HCT116 (cell line): ENCODE measurements around the gene ACTR8. TPM values are rescaled to one million over a fixed set of nuclear protein-coding genes. Genes with fewer than 3 reads are reported as not detected.

Source experiments
- ATAC-seq: fragments of 200-7000 bp; cut with Tn5 transposase; 2 replicates; pipeline ENCODE4 v1.9.1; 2020; ENCODE audit warnings: mild to moderate bottlenecking, moderate library complexity
- BruUV-seq: library from RNA; stranded (reverse); fragments of 400-500 nt; replicated peaks from 2 replicates; lab custom pipeline; 2021; lab: Mats Ljungman, UMichigan
- CTCF ChIA-PET: fragments of 300-600 bp; sonication (Branson Sonifier 250); formaldehyde crosslinking; loops from one replicate; lab custom pipeline; 2021; ENCODE audit warnings: antibody characterized with exemption; lab: Charles Lee
- POLR2A ChIA-PET: fragments of 300-600, 350-600 bp; sonication (Branson Sonifier 250); formaldehyde crosslinking; loops from one replicate; lab custom pipeline; 2021; ENCODE audit warnings: antibody characterized with exemption; lab: Charles Lee
- RAD21 ChIA-PET, 2 experiments: fragments of 300-600 bp; sonication (Branson Sonifier 250); formaldehyde crosslinking; loops; one replicate each; lab custom pipeline; 2023; ENCODE audit warnings: low total read pairs in 2 of 2; ENCODE audit not compliant: uncharacterized antibody in 2 of 2, unreplicated experiment in 2 of 2, low non-redundant PET in 1 of 2; lab: Charles Lee
- DNase-seq: peaks from one replicate; pipeline ENCODE4 v3.0.0-alpha.2; 2010; ENCODE audit warnings: low read depth, low spot score
- H2AFZ ChIP-seq: fragments of 200-600 bp; shearing (Covaris generic), sonication (generic); 2 replicates; pipeline ENCODE4 v1.6.1; 2017; ENCODE audit warnings: low read depth, mixed run types, mixed read lengths, antibody characterized with exemption, low read length; ENCODE audit not compliant: poor library complexity, severe bottlenecking
- H3K27ac ChIP-seq: 2 replicates; pipeline ENCODE4 v1.5.1; 2012; ENCODE audit warnings: low read depth, low read length
- H3K27me3 ChIP-seq: fragments of 200-600 bp; sonication (generic); 2 replicates; pipeline ENCODE4 v1.6.1; 2016; ENCODE audit warnings: mixed run types, low read length, mixed read lengths; ENCODE audit not compliant: insufficient read depth
- H3K36me3 ChIP-seq, 2 experiments: fragments of 200-500 bp in 1 of 2; fragments of 200-600 bp in 1 of 2; sonication (Bioruptor generic) in 1 of 2; sonication (generic) in 1 of 2; 2 replicates each; pipeline versions ENCODE4 v1.5.1 to v1.6.1; 2014 to 2016; ENCODE audit warnings: low read length in 2 of 2, inconsistent platforms in 1 of 2, mixed read lengths in 1 of 2, mixed run types in 1 of 2; ENCODE audit not compliant: insufficient read depth in 2 of 2, control insufficient read depth in 1 of 2
- H3K4me1 ChIP-seq, 2 experiments: fragments of 200-600 bp in 1 of 2; sonication (generic) in 1 of 2; 2 replicates each; pipeline versions ENCODE4 v1.5.1 to v1.6.1; 2012 to 2017; ENCODE audit warnings: low read length in 2 of 2, inconsistent platforms in 1 of 2, mild to moderate bottlenecking in 1 of 2, mixed read lengths in 1 of 2, mixed run types in 1 of 2, moderate library complexity in 1 of 2; ENCODE audit not compliant: insufficient read depth in 2 of 2, control insufficient read depth in 1 of 2
- H3K4me2 ChIP-seq: fragments of 200-600 bp; sonication (generic); 2 replicates; pipeline ENCODE4 v1.6.1; 2017; ENCODE audit warnings: mixed run types, low read length, mixed read lengths
- H3K4me3 ChIP-seq, 2 experiments: fragments of 200-600 bp in 1 of 2; sonication (generic) in 1 of 2; replicated peaks in 1 of 2; 2 replicates each; pipeline ENCODE4 v1.5.1; 2011 to 2016; ENCODE audit warnings: low read length in 2 of 2, control low read depth in 1 of 2, low read depth in 1 of 2, mild to moderate bottlenecking in 1 of 2, mixed read lengths in 1 of 2, mixed run types in 1 of 2
- H3K79me2 ChIP-seq: fragments of 200-600 bp; sonication (generic); 2 replicates; pipeline ENCODE4 v1.6.1; 2017; ENCODE audit warnings: mild to moderate bottlenecking, mixed run types, low read length, moderate library complexity, mixed read lengths; ENCODE audit not compliant: insufficient read depth
- H3K9ac ChIP-seq: fragments of 200-600 bp; sonication (generic); 2 replicates; pipeline ENCODE4 v1.6.1; 2016; ENCODE audit warnings: low read length, mixed read lengths
- H3K9me2 ChIP-seq: fragments of 200-600 bp; sonication (generic), shearing (Covaris generic); 2 replicates; pipeline ENCODE4 v1.6.1; 2017; ENCODE audit warnings: mixed run types, mild to moderate bottlenecking, moderate library complexity; ENCODE audit not compliant: insufficient read depth
- H3K9me3 ChIP-seq, 2 experiments: fragments of 200-500 bp in 1 of 2; fragments of 200-600 bp in 1 of 2; sonication (Bioruptor generic) in 1 of 2; sonication (generic) in 1 of 2; 2 replicates each; pipeline ENCODE4 v1.6.1; 2014 to 2017; ENCODE audit warnings: low read length in 2 of 2, mixed read lengths in 2 of 2, inconsistent platforms in 1 of 2, low read depth in 1 of 2, mild to moderate bottlenecking in 1 of 2, mixed run types in 1 of 2, moderate library complexity in 1 of 2; ENCODE audit not compliant: control insufficient read depth in 1 of 2, insufficient read depth in 1 of 2
- H4K20me1 ChIP-seq: fragments of 200-600 bp; sonication (generic), shearing (Covaris generic); 2 replicates; pipeline ENCODE4 v1.6.1; 2017; ENCODE audit warnings: mixed run types, mild to moderate bottlenecking, moderate library complexity; ENCODE audit not compliant: insufficient read depth
- CTCF ChIP-seq, 3 experiments: fragments of 200-600 bp in 1 of 3; sonication (generic) in 1 of 3; IDR thresholded peaks in 2 of 3; conservative IDR thresholded peaks in 1 of 3; 2 replicates each; pipeline ENCODE4 v1.5.1; 2012 to 2017; ENCODE audit warnings: low read depth in 2 of 3, low read length in 2 of 3, antibody characterized with exemption in 1 of 3, borderline replicate concordance in 1 of 3, control low read depth in 1 of 3, mild to moderate bottlenecking in 1 of 3, mixed read lengths in 1 of 3, mixed run types in 1 of 3, moderate library complexity in 1 of 3; ENCODE audit not compliant: insufficient read depth in 1 of 3
- EGR1 ChIP-seq: IDR thresholded peaks from 2 replicates; pipeline ENCODE4 v1.6.1; 2012; ENCODE audit warnings: low read depth
- EZH2phosphoT487 ChIP-seq: fragments of 200-600 bp; IDR thresholded peaks from 2 replicates; pipeline ENCODE4 v1.6.1; 2018; ENCODE audit warnings: antibody characterized with exemption, borderline replicate concordance
- MAX ChIP-seq: IDR thresholded peaks from 2 replicates; pipeline ENCODE4 v1.6.1; 2012
- RAD21 ChIP-seq: IDR thresholded peaks from 2 replicates; pipeline ENCODE4 v1.6.1; 2012; ENCODE audit warnings: low read depth, mild to moderate bottlenecking
- REST ChIP-seq: IDR thresholded peaks from 2 replicates; pipeline ENCODE4 v1.6.1; 2012; ENCODE audit warnings: low read depth
- ZNF274 ChIP-seq: fragments of 200-500 bp; sonication (Bioruptor generic); IDR thresholded peaks from 2 replicates; pipeline ENCODE4 v1.6.1; 2014; ENCODE audit warnings: mild to moderate bottlenecking, low read depth, low read length, inconsistent platforms
- intact Hi-C: fragments of 100-400 bp; cut with micrococcal nuclease; formaldehyde crosslinking; loops from 2 replicates; pipeline ENCODE4 v1.10.0; 2022
- total RNA-seq: library from RNA; stranded (reverse); gene quantifications from one replicate; pipeline ENCODE4 v1.2.1, GENCODE V29; 2021; ENCODE audit not compliant: unreplicated experiment

ACTR8 gene
- total RNA-seq, 1 experiment from 2014 or later = 25.5 TPM

- no peak for TF ChIP-seq CTCF (IDR thresholded peaks at IDR 0.05 in 2 of 3, conservative IDR thresholded peaks at IDR 0.05 in 1 of 3; ENCODE audit: borderline replicate concordance in 1 of 3, insufficient read depth in 1 of 3, low read depth in 2 of 3, low read length in 2 of 3)
- no peak for TF ChIP-seq EGR1
- TF ChIP-seq RAD21 = no peak
- TF ChIP-seq ZNF274 = no peak
- no peak for TF ChIP-seq EZH2phosphoT487
Observed at GRCh38 chr3:53837331-53837730, 44.6 kb downstream of the ACTR8 start (continued).

GRCh38 chr3:53836084-53836872 lies 45.7 kb downstream of the ACTR8 start:
- intact Hi-C loops = no loop called here
- ChIA-PET CTCF (no interaction called here), RAD21 (no interaction called here), POLR2A (no interaction called here)
- no peaks in the 10 kb centered on the region for H4K20me1 ChIP-seq
- DNase-seq (no peak), ATAC-seq (no peak)
- H3K36me3 ChIP-seq = peaks cover 0 to 2% of the 10 kb centered on the region in 2 experiments; a peak in 1 of 4 replicates
- no peak for TF ChIP-seq EZH2phosphoT487
- no peak for TF ChIP-seq MAX
- TF ChIP-seq REST = no peak
- no peak for TF ChIP-seq RAD21
- H2AFZ ChIP-seq = no peak overlapping the region
- H3K27me3 ChIP-seq = no peaks in the 10 kb centered on the region
- no peak overlapping the region for H3K27ac ChIP-seq
- no peaks in the 10 kb centered on the region for H3K9me2 ChIP-seq
- no peaks in the 10 kb centered on the region for H3K79me2 ChIP-seq
- H3K9me3 ChIP-seq = no peaks in the 10 kb centered on the region
- BruUV-seq = no TSS peak
- peaks cover 0 to 1% of the 10 kb centered on the region in 2 experiments; a peak in 1 of 4 replicates for H3K4me1 ChIP-seq
- H3K9ac ChIP-seq = no peak overlapping the region
- no peak overlapping the region for H3K4me3 ChIP-seq
- H3K4me2 ChIP-seq = no peak overlapping the region
